Measurements from ENCODE around the gene SNPH.
"Not testable (repeated sequence)": the region's sequence is repeated elsewhere in the genome, so short reads cannot be mapped to it uniquely, and the experiment has no call there.

SNPH gene

GRCh38 chr20:1266167-1266973, at the start of gene SNPH:
Gene SNPH, plus strand, starts transcription at chr20:1266294. Its CDS starts 29,946 bp downstream, at chr20:1296240.
- peaks cover 16% of the 10 kb centered on the region for H3K4me1 ChIP-seq (ENCODE audit: control insufficient read depth, insufficient read depth, low read length, unreplicated experiment)
- H2AFZ ChIP-seq (ENCODE audit: low read length, unreplicated experiment): peak within 1 kb of the TSS; percentile 58
- H3K79me2 ChIP-seq (ENCODE audit: control insufficient read depth, insufficient read depth, low read length, unreplicated experiment): no peaks in the 10 kb centered on the region
- H3K4me3 ChIP-seq (ENCODE audit: low read depth, low read length): peak within 1 kb of the TSS; percentile 88
- no peaks in the 10 kb centered on the region; the same call in 1 of the 2 replicates for H3K36me3 ChIP-seq (ENCODE audit: insufficient read depth, low read length)
- no peak within 1 kb of the TSS for H3K27ac ChIP-seq (ENCODE audit: low read depth, low read length)
- H3K27me3 ChIP-seq (ENCODE audit: insufficient read depth, low read length): no peaks in the 10 kb centered on the region

GRCh38 chr20:1216527-1217427, 49.3 kb upstream of the SNPH start:
- H3K4me3 ChIP-seq (ENCODE audit: low read depth, low read length); H3K27ac ChIP-seq (ENCODE audit: low read depth, low read length); H3K4me1 ChIP-seq (ENCODE audit: control insufficient read depth, insufficient read depth, low read length, unreplicated experiment); H3K79me2 ChIP-seq (ENCODE audit: control insufficient read depth, insufficient read depth, low read length, unreplicated experiment); H3K36me3 ChIP-seq (ENCODE audit: insufficient read depth, low read length); H2AFZ ChIP-seq (ENCODE audit: low read length, unreplicated experiment): not testable (repeated sequence)
- peaks cover 18% of the 10 kb centered on the region; the same call in 1 of the 2 replicates for H3K27me3 ChIP-seq (ENCODE audit: insufficient read depth, low read length)

GRCh38 chr20:1222750-1223149, 43.3 kb upstream of the SNPH start:
- H3K4me1 ChIP-seq (ENCODE audit: control insufficient read depth, insufficient read depth, low read length, unreplicated experiment); H3K4me3 ChIP-seq (ENCODE audit: low read depth, low read length); H3K36me3 ChIP-seq (ENCODE audit: insufficient read depth, low read length); H3K27ac ChIP-seq (ENCODE audit: low read depth, low read length); H2AFZ ChIP-seq (ENCODE audit: low read length, unreplicated experiment); H3K79me2 ChIP-seq (ENCODE audit: control insufficient read depth, insufficient read depth, low read length, unreplicated experiment): not testable (repeated sequence)
- peaks cover 10% of the 10 kb centered on the region for H3K27me3 ChIP-seq (ENCODE audit: insufficient read depth, low read length)

- no peak overlapping the region for H3K4me3 ChIP-seq (ENCODE audit: low read depth, low read length)
- H3K36me3 ChIP-seq (ENCODE audit: insufficient read depth, low read length): no peaks in the 10 kb centered on the region
- no peak overlapping the region for H2AFZ ChIP-seq (ENCODE audit: low read length, unreplicated experiment)
- H3K79me2 ChIP-seq (ENCODE audit: control insufficient read depth, insufficient read depth, low read length, unreplicated experiment): no peaks in the 10 kb centered on the region
- H3K27me3 ChIP-seq (ENCODE audit: insufficient read depth, low read length): peaks cover 9% of the 10 kb centered on the region
- H3K27ac ChIP-seq (ENCODE audit: low read depth, low read length): no peak overlapping the region
- peaks cover 4% of the 10 kb centered on the region for H3K4me1 ChIP-seq (ENCODE audit: control insufficient read depth, insufficient read depth, low read length, unreplicated experiment)
Measured at GRCh38 chr20:1224205-1224890, 41.7 kb upstream of the SNPH start.

GRCh38 chr20:1225263-1225782, 40.8 kb upstream of the SNPH start:
- peaks cover 4% of the 10 kb centered on the region for H3K4me1 ChIP-seq (ENCODE audit: control insufficient read depth, insufficient read depth, low read length, unreplicated experiment)
- no peak overlapping the region for H3K27ac ChIP-seq (ENCODE audit: low read depth, low read length)
- peak overlapping the region; percentile 73 for H3K4me3 ChIP-seq (ENCODE audit: low read depth, low read length)
- no peak overlapping the region for H2AFZ ChIP-seq (ENCODE audit: low read length, unreplicated experiment)
- no peaks in the 10 kb centered on the region for H3K36me3 ChIP-seq (ENCODE audit: insufficient read depth, low read length)
- no peaks in the 10 kb centered on the region for H3K79me2 ChIP-seq (ENCODE audit: control insufficient read depth, insufficient read depth, low read length, unreplicated experiment)
- H3K27me3 ChIP-seq (ENCODE audit: insufficient read depth, low read length): peaks cover 9% of the 10 kb centered on the region

- Histone ChIP-seq H2AFZ (ENCODE audit: low read length, unreplicated experiment) (peak within 1 kb of the TSS; percentile 77), H3K4me1 (ENCODE audit: control insufficient read depth, insufficient read depth, low read length, unreplicated experiment) (peaks cover 4% of the 10 kb centered on the region), H3K79me2 (ENCODE audit: control insufficient read depth, insufficient read depth, low read length, unreplicated experiment) (no peaks in the 10 kb centered on the region), H3K27me3 (ENCODE audit: insufficient read depth, low read length) (peaks cover 9% of the 10 kb centered on the region), H3K27ac (ENCODE audit: low read depth, low read length) (no peak within 1 kb of the TSS), H3K36me3 (ENCODE audit: insufficient read depth, low read length) (no peaks in the 10 kb centered on the region), H3K4me3 (ENCODE audit: low read depth, low read length) (peak within 1 kb of the TSS; percentile 83)
Measured at GRCh38 chr20:1225783-1226654, 40.1 kb upstream of the SNPH start, which contains the start of gene RAD21L1. Gene RAD21L1, plus strand, starts transcription at chr20:1226044. Its CDS starts 2,410 bp downstream, at chr20:1228454.

GRCh38 chr20:1229541-1229940, 36.6 kb upstream of the SNPH start:
- H3K36me3 ChIP-seq (ENCODE audit: insufficient read depth, low read length): no peaks in the 10 kb centered on the region
- H3K4me3 ChIP-seq (ENCODE audit: low read depth, low read length): no peak overlapping the region
- no peaks in the 10 kb centered on the region for H3K79me2 ChIP-seq (ENCODE audit: control insufficient read depth, insufficient read depth, low read length, unreplicated experiment)
- H3K27ac ChIP-seq (ENCODE audit: low read depth, low read length): no peak overlapping the region
- peaks cover 4% of the 10 kb centered on the region for H3K4me1 ChIP-seq (ENCODE audit: control insufficient read depth, insufficient read depth, low read length, unreplicated experiment)
- peaks cover 9% of the 10 kb centered on the region for H3K27me3 ChIP-seq (ENCODE audit: insufficient read depth, low read length)
- no peak overlapping the region for H2AFZ ChIP-seq (ENCODE audit: low read length, unreplicated experiment)

- H3K79me2 ChIP-seq (ENCODE audit: control insufficient read depth, insufficient read depth, low read length, unreplicated experiment): no peaks in the 10 kb centered on the region
- no peak overlapping the region for H3K27ac ChIP-seq (ENCODE audit: low read depth, low read length)
- no peaks in the 10 kb centered on the region for H3K4me1 ChIP-seq (ENCODE audit: control insufficient read depth, insufficient read depth, low read length, unreplicated experiment)
- no peaks in the 10 kb centered on the region for H3K36me3 ChIP-seq (ENCODE audit: insufficient read depth, low read length)
- no peak overlapping the region for H2AFZ ChIP-seq (ENCODE audit: low read length, unreplicated experiment)
- H3K4me3 ChIP-seq (ENCODE audit: low read depth, low read length): no peak overlapping the region
- peaks cover 3% of the 10 kb centered on the region for H3K27me3 ChIP-seq (ENCODE audit: insufficient read depth, low read length)
Measured at GRCh38 chr20:1232286-1233111, 33.6 kb upstream of the SNPH start.

GRCh38 chr20:1240549-1240948, 25.5 kb upstream of the SNPH start:
- no peak overlapping the region for H3K4me3 ChIP-seq (ENCODE audit: low read depth, low read length)
- H3K36me3 ChIP-seq (ENCODE audit: insufficient read depth, low read length): no peaks in the 10 kb centered on the region
- no peaks in the 10 kb centered on the region for H3K79me2 ChIP-seq (ENCODE audit: control insufficient read depth, insufficient read depth, low read length, unreplicated experiment)
- H3K27me3 ChIP-seq (ENCODE audit: insufficient read depth, low read length): no peaks in the 10 kb centered on the region
- no peak overlapping the region for H3K27ac ChIP-seq (ENCODE audit: low read depth, low read length)
- no peak overlapping the region for H2AFZ ChIP-seq (ENCODE audit: low read length, unreplicated experiment)
- peaks cover 5% of the 10 kb centered on the region for H3K4me1 ChIP-seq (ENCODE audit: control insufficient read depth, insufficient read depth, low read length, unreplicated experiment)
